Stimulated activated CD4-positive, alpha-beta T cell treated with anti-CD3 and anti-CD28 coated beads, Interleukin-15, amount 100 ng/mL, for 24 hours (primary cell): Measurements from ENCODE around the gene IP6K3.

Source experiments
- DNase-seq: peaks from one replicate; pipeline ENCODE4 v3.0.0-alpha.2; 2020

Gene IP6K3

GRCh38 chr6:33686981-33687975 lies 59.4 kb downstream of the IP6K3 start:
- no peak for DNase-seq

- no peak for DNase-seq
Measured at GRCh38 chr6:33686225-33686924, 60.3 kb downstream of the IP6K3 start.

- DNase-seq, result no peak
Measured at GRCh38 chr6:33685411-33686224, 61.1 kb downstream of the IP6K3 start.

GRCh38 chr6:33684983-33685382 lies 61.7 kb downstream of the IP6K3 start:
- DNase-seq, result no peak

- no peak for DNase-seq
Measured at GRCh38 chr6:33684428-33684896, 62.2 kb downstream of the IP6K3 start.

- DNase-seq, result no peak
Measured at GRCh38 chr6:33683576-33684427, 62.9 kb downstream of the IP6K3 start.

GRCh38 chr6:33683051-33683571 lies 63.6 kb downstream of the IP6K3 start:
- peak; percentile 65 for DNase-seq

- no peak for DNase-seq
Measured at GRCh38 chr6:33682341-33682740, 64.4 kb downstream of the IP6K3 start.

GRCh38 chr6:33679761-33680160 lies 66.9 kb downstream of the IP6K3 start:
- DNase-seq, result no peak

GRCh38 chr6:33678932-33679490 lies 67.7 kb downstream of the IP6K3 start:
- DNase-seq, result no peak

- no peak for DNase-seq
Measured at GRCh38 chr6:33678233-33678931, 68.3 kb downstream of the IP6K3 start.

- no peak for DNase-seq
Measured at GRCh38 chr6:33677689-33678088, 69.0 kb downstream of the IP6K3 start.

- no peak for DNase-seq
Measured at GRCh38 chr6:33677143-33677660, 69.5 kb downstream of the IP6K3 start.

GRCh38 chr6:33676416-33677142 lies 70.1 kb downstream of the IP6K3 start:
- no peak for DNase-seq

GRCh38 chr6:33675968-33676367 lies 70.7 kb downstream of the IP6K3 start:
- DNase-seq, result no peak

- DNase-seq, result no peak
Measured at GRCh38 chr6:33673851-33674250, 72.9 kb downstream of the IP6K3 start.

GRCh38 chr6:33672808-33673207 lies 73.9 kb downstream of the IP6K3 start:
- DNase-seq, result no peak

GRCh38 chr6:33671744-33672072 lies 75.0 kb downstream of the IP6K3 start:
- no peak for DNase-seq
